Heart right ventricle (tissue), 16 donors: ENCODE results near the gene GRM8. TPM values are rescaled to one million over a fixed set of nuclear protein-coding genes. Genes with fewer than 3 reads are reported as not detected.
"Not testable (repeated sequence)": the region's sequence is repeated elsewhere in the genome, so short reads cannot be mapped to it uniquely, and the experiment has no call there.

Experiments used
- ATAC-seq, 8 donors: fragments of 200-7000 bp; cut with Tn5 transposase; one replicate each; pipeline ENCODE4 v1.9.1; 2020; ENCODE audit warnings: mild to moderate bottlenecking in 8 of 8, moderate library complexity in 8 of 8, moderate number of reproducible peaks in 1 of 8
- DNase-seq, 2 donors: peaks; one replicate each; pipeline ENCODE4 v3.0.0-alpha.2; 2020
- H3K27ac ChIP-seq, 10 donors: fragments of 200-600 bp; sonication (generic) in 2 of 10; one replicate each; pipeline versions ENCODE4 v1.5.0 to v1.8.0; 2020 to 2022; ENCODE audit warnings: mild to moderate bottlenecking in 3 of 10
- H3K27me3 ChIP-seq, 7 donors: fragments of 200-600 bp; one replicate each; pipeline ENCODE4 v1.8.0; 2021 to 2022; ENCODE audit warnings: mild to moderate bottlenecking in 2 of 7
- H3K36me3 ChIP-seq, 9 donors: fragments of 200-600 bp; sonication (generic) in 1 of 9; one replicate each; pipeline versions ENCODE4 v1.5.0 to v1.8.0; 2020 to 2022; ENCODE audit warnings: mild to moderate bottlenecking in 2 of 9
- H3K4me1 ChIP-seq, 9 donors: fragments of 200-600 bp; sonication (generic) in 1 of 9; one replicate each; pipeline versions ENCODE4 v1.5.0 to v1.8.0; 2020 to 2022; ENCODE audit warnings: mild to moderate bottlenecking in 4 of 9
- H3K4me3 ChIP-seq, 10 donors: fragments of 200-600 bp; sonication (generic) in 2 of 10; one replicate each; pipeline versions ENCODE4 v1.5.0 to v1.8.0; 2020 to 2022; ENCODE audit warnings: mild to moderate bottlenecking in 7 of 10, moderate library complexity in 2 of 10
- H3K9me3 ChIP-seq, 11 donors: fragments of 200-600 bp in 10 of 11; sonication (generic) in 2 of 11; one replicate each; pipeline versions ENCODE4 v1.5.0 to v1.8.0; 2013 to 2022; ENCODE audit warnings: mild to moderate bottlenecking in 2 of 11, control low read depth in 1 of 11, moderate library complexity in 1 of 11
- WGBS, 2 donors: extraction: QIAGEN DNeasy Blood & Tissue Kit; methylation state at CpG; one replicate each; pipeline ENCODE4 v1.1.7; 2013; ENCODE audit warnings: inconsistent platforms in 1 of 2; 5-methylcytosine and 5-hydroxymethylcytosine counted together
- intact Hi-C, 10 donors: fragments of 100-400 bp; cut with DNase I; formaldehyde crosslinking; loops; one replicate each; pipeline versions ENCODE4 v1.11.1 to v1.14.2; 2022
- polyA plus RNA-seq, 2 donors: library from polyadenylated mRNA; stranded (reverse); fragments of 200-250 nt; gene quantifications; one replicate each; pipeline ENCODE4 v1.2.3, GENCODE V29; 2013
- total RNA-seq, 10 donors: library from RNA; stranded (reverse); fragmentation: NEBNext Ultra II Directional in 3 of 10; extraction: Animal tissue kit (Norgen Biotek cat#: 25700) in 3 of 10; gene quantifications; one replicate each; pipeline versions ENCODE4 v1.2.1 to v1.2.4, GENCODE V29; 2021 to 2023
- TF ChIP-seq, protein P1 (sequence below), 9 donors: fragments of 200-600 bp; sonication (generic) in 2 of 9; IDR thresholded peaks; one replicate each; pipeline versions ENCODE4 v1.5.0 to v1.8.0; 2021 to 2022; ENCODE audit warnings: antibody characterized with exemption in 9 of 9, mild to moderate bottlenecking in 5 of 9, moderate library complexity in 1 of 9
- donor health status: Arrhythmogenic right ventricular cardiomyopathy.
- donor health status: ischemic (EF 13 %, LVEDD 7.1; RV severe dilation, severe dysfunction).
- donor health status: healthy with polysubstance abuse.
- donor health status: DM: no; HTN: yes; CAD: no.
- donor health status: DM: no; HTN: no; CAD: no.
- donor health status: ischemic (EF 25% LVEDD 6.9; RV normal size, moderate dysfunction).
- donor health status: ischemic (EF 25% LVEDD 5.7; RV mildly dilated, moderate dysfunction).
- donor health status: healthy.
- donor health status: DM: yes; HTN: yes; CAD: no.
- donor health status: Ischemic cardiomyopathy.
- donor health status: ischemic (EF 35%, LVEDD 5.7; RV mildly dilated, moderate dysfunction).
- donor health status: nonischemic (EF 11% LVEDD 7.7; RV severe dilation, severe dysfunction).
- donor health status: DM: yes; HTN: yes; CAD: no.
- donor health status: PGD.
- donor health status: ischemic (EF 29% LVEDD 5.4; RV normal size, mild dysfunction).
- donor health status: nonischemic (EF 23%, LVEDD 6.1; RV moderate dilation, normal function).

The GRM8 gene
- total and polyA plus RNA-seq, 12 donors = 0.13 to 0.68 (median 0.34) TPM; not detected in 5

DNA sequence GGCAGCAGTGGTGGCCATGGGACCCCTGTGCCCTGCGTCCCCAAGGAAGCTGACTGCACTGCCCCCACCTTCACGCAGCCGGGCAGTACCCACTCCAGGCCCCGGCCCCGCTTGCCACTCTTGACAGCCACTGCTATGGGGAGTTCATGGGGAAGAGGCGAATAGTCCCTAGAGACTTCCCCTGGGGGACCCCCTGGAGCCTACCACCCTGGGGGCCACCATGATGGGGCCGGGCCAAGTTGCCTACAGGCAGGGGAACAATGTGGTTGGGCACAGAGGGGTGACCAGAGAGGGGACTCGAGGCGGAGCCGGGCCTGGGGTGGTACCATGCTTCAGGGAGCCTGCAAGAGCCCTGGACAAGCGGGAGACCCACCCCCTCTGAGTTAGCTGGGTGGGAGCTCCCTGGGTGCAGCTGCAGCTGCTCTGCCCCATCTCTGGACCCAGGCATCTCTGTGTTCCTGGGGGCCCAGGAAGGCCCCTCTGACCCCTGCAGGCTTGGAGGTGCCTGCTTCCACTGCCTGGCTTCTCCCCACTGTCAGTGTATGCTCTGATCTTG lies 567.6 kb downstream of the GRM8 start:
- Histone ChIP-seq H3K27me3 (no peaks in the 10 kb centered on the region), H3K27ac (no peak overlapping the region), H3K4me1 (no peaks in the 10 kb centered on the region), H3K4me3 (no peak overlapping the region), H3K36me3 (no peaks in the 10 kb centered on the region), H3K9me3 (peaks cover 0 to 5% (median 0%) of the 10 kb centered on the region in 11 donors)
- 91 to 92% methylated on average over 11 of the region's 11 CpGs for WGBS, 2 donors
- DNase-seq = no peak
- ATAC-seq = no peak
- intact Hi-C loops = no loop called here
- TF ChIP-seq, protein P1, sequence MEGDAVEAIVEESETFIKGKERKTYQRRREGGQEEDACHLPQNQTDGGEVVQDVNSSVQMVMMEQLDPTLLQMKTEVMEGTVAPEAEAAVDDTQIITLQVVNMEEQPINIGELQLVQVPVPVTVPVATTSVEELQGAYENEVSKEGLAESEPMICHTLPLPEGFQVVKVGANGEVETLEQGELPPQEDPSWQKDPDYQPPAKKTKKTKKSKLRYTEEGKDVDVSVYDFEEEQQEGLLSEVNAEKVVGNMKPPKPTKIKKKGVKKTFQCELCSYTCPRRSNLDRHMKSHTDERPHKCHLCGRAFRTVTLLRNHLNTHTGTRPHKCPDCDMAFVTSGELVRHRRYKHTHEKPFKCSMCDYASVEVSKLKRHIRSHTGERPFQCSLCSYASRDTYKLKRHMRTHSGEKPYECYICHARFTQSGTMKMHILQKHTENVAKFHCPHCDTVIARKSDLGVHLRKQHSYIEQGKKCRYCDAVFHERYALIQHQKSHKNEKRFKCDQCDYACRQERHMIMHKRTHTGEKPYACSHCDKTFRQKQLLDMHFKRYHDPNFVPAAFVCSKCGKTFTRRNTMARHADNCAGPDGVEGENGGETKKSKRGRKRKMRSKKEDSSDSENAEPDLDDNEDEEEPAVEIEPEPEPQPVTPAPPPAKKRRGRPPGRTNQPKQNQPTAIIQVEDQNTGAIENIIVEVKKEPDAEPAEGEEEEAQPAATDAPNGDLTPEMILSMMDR (IDR thresholded peaks at IDR 0.05) = no peak

DNA sequence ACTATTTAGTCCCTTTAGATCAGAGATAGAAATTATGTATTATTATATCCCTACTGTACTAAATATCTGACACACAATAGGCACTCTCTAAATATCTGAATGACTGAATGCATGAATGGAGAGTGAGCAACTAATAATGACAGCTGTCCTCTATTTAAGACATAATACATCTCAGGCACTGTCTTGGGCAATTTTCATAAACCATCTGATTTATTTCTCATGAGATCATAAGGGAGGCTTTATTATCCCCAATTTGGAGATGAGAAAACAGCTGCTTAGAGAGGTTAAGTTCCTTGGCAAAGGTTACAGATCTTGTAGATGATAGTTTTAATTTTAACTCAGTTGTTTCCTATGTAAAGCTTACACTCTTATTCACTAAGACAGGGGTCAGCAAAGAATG lies 570.6 kb downstream of the GRM8 start:
- Histone ChIP-seq H3K27me3 (no peaks in the 10 kb centered on the region), H3K4me3 (no peak overlapping the region), H3K36me3 (no peaks in the 10 kb centered on the region), H3K9me3 (no peaks in the 10 kb centered on the region), H3K27ac (no peak overlapping the region), H3K4me1 (no peaks in the 10 kb centered on the region)
- DNase-seq = no peak
- intact Hi-C loops = no loop called here
- TF ChIP-seq, protein P1 (IDR thresholded peaks at IDR 0.05) = no peak
- no peak for ATAC-seq

DNA sequence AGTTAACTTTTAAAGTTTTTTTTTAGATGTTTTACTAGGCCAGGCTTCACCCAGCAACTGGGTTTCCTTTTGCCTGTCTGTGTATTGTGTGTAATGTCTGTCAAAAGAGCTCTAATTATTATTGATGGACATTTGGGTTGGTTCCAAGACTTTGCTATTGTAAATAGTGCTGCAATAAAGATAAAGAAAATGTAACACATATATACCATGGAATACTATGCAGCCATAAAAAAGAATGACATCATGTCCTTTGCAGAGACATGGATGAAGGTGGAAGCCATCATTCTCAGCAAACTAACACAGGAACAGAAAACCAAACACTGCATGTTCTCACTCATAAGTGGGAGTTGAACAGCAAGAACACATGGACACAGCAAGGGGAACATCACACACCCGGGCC lies 584.0 kb downstream of the GRM8 start:
- WGBS, 2 donors = 73 to 82% methylated on average over 1 of the region's 1 CpG
- H3K4me1 ChIP-seq, H3K9me3 ChIP-seq, DNase-seq, H3K36me3 ChIP-seq, ATAC-seq, H3K27ac ChIP-seq, H3K4me3 ChIP-seq, intact Hi-C loops, H3K27me3 ChIP-seq: not testable (repeated sequence)

DNA sequence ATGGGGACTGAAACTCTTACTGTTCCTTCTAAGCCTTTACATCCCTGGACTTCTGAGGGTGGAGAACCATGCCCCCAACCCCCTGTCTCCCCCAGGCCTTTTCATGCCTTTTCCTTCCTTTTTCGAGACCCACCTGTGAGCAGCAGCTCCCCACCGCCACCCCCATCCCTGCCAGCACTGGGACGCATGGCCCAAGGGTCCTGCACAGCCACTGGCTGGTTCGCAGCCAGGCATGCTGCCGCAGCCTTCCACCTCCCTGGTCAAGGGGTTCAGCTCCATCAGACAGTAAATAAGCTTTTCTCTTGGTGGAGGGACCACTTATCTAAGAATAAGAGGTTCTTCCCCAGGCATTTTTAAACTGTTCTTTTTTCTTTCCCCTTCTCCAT lies 584.4 kb downstream of the GRM8 start:
- WGBS, 2 donors = 88 to 89% methylated on average over 5 of the region's 5 CpGs
- no peaks in the 10 kb centered on the region for H3K4me1 ChIP-seq
- no peak for ATAC-seq
- intact Hi-C loops = no loop called here
- H3K4me3 ChIP-seq = no peak overlapping the region
- no peaks in the 10 kb centered on the region for H3K27me3 ChIP-seq
- H3K9me3 ChIP-seq = peaks cover 0 to 8% (median 0%) of the 10 kb centered on the region in 11 donors
- no peaks in the 10 kb centered on the region for H3K36me3 ChIP-seq
- no peak overlapping the region for H3K27ac ChIP-seq
- no peak for DNase-seq
- TF ChIP-seq, protein P1 (IDR thresholded peaks at IDR 0.05) = no peak

DNA sequence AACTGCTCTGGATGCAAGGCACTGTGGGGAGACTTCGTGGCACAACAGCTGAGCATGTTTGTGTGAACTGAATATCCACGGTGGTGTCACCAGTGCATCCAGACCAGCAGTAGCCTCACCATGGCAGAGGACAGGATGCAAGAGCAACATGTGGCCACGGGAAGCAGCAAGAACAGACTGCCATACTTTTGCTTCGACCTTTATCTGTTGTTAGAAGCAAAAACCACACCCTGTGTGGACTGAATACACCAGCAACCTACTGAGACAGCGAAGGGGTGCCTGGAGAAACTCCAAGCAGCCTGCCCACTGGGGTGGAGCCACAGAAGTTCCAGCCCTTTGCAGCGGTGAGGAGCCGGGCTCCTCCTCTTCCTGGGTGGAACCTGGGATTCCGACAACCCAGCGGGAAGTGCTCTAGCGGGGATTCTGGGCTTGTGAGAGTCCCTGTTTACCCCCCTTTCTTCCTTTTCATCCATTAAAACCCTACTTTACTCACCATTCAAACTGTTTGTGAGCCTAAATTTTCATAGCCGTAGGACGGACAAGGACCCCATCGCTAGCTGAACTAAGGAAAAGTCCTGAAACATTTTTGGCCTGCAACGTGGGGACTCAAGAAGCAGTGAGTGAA lies 584.9 kb downstream of the GRM8 start:
- ATAC-seq = no peak
- no peak for DNase-seq
- TF ChIP-seq, protein P1 (IDR thresholded peaks at IDR 0.05) = no peak
- Histone ChIP-seq H3K27me3 (no peaks in the 10 kb centered on the region), H3K27ac (no peak overlapping the region), H3K4me3 (no peak overlapping the region), H3K4me1 (no peaks in the 10 kb centered on the region), H3K36me3 (no peaks in the 10 kb centered on the region), H3K9me3 (peaks cover 0 to 8% (median 0%) of the 10 kb centered on the region in 11 donors)
- 84 to 88% methylated on average over 14 of the region's 14 CpGs for WGBS, 2 donors
- intact Hi-C loops = no loop called here
